ENCODE measurements around the gene UPP1. TPM values are rescaled to one million over a fixed set of nuclear protein-coding genes. Genes with fewer than 3 reads are reported as not detected.

Gene UPP1
- total and polyA plus RNA-seq, 2 of the 13 experiments (the other 11 are each of a cell fraction or from before 2014, with no cell fraction given) = 5.7 to 9.8 TPM

GRCh38 chr7:48148311-48148710 lies 59.2 kb downstream of the UPP1 start:
- no peaks in the 10 kb centered on the region for H3K27me3 ChIP-seq (ENCODE audit: control insufficient read depth in 1 of 2, insufficient read depth in 2 of 2, low read length in 2 of 2)
- peaks cover 44% of the 10 kb centered on the region for H3K4me1 ChIP-seq (ENCODE audit: insufficient read depth, low read length)
- 97% methylated on average over 2 of the region's 2 CpGs for WGBS (ENCODE audit: low lambda C conversion rate)
- in situ Hi-C loops (cut with HindIII; ENCODE audit: extremely low pct_ligation_motif_present, low pct_unique_long_range_greater_than_20kb) = no loop called here
- no peak overlapping the region for H3K4me3 ChIP-seq (replicated peaks in 1 of 3; ENCODE audit: insufficient read depth in 1 of 3, low read depth in 2 of 3, low read length in 3 of 3)
- no peak for ATAC-seq
- no peak overlapping the region for H2AFZ ChIP-seq (ENCODE audit: low read length)
- TF ChIP-seq PITX1 (CRISPR knock-in tag; IDR thresholded peaks at IDR 0.05) = no peak
- TF ChIP-seq KLF15 (CRISPR knock-in tag; IDR thresholded peaks at IDR 0.05; ENCODE audit: borderline replicate concordance) = no peak
- no peak for TF ChIP-seq HMG20A (CRISPR knock-in tag; IDR thresholded peaks at IDR 0.05; ENCODE audit: borderline replicate concordance)
- TF ChIP-seq MED8 (CRISPR knock-in tag; IDR thresholded peaks at IDR 0.05; ENCODE audit: insufficient replicate concordance) = no peak
- TF ChIP-seq TFAP4 (IDR thresholded peaks at IDR 0.05; ENCODE audit: borderline replicate concordance, low read depth) = no peak
- TF ChIP-seq ZNF44 (CRISPR knock-in tag; IDR thresholded peaks at IDR 0.05) = no peak
- no peak for TF ChIP-seq ZNF451 (CRISPR knock-in tag; IDR thresholded peaks at IDR 0.05)
- TF ChIP-seq CHD2 (IDR thresholded peaks at IDR 0.05; ENCODE audit: low read depth, low read length) = no peak
- TF ChIP-seq RXRB (CRISPR knock-in tag; IDR thresholded peaks at IDR 0.05; ENCODE audit: borderline replicate concordance) = no peak
- TF ChIP-seq DMTF1 (CRISPR knock-in tag; IDR thresholded peaks at IDR 0.05) = no peak
- no peak for TF ChIP-seq ZNF563 (CRISPR knock-in tag; IDR thresholded peaks at IDR 0.05)
- no peak for TF ChIP-seq MAFK (conservative IDR thresholded peaks at IDR 0.05 in 1 of 2, IDR thresholded peaks at IDR 0.05 in 1 of 2; ENCODE audit: low read length in 2 of 2)
- TF ChIP-seq ZKSCAN8 (CRISPR knock-in tag; IDR thresholded peaks at IDR 0.05; ENCODE audit: borderline replicate concordance) = no peak
- no peak for TF ChIP-seq NRL (CRISPR knock-in tag; IDR thresholded peaks at IDR 0.05; ENCODE audit: borderline replicate concordance)
- no peak for TF ChIP-seq ATM (IDR thresholded peaks at IDR 0.05; ENCODE audit: borderline replicate concordance)
- TF ChIP-seq ZMYM2 (CRISPR knock-in tag; IDR thresholded peaks at IDR 0.05) = no peak
- no peak for TF ChIP-seq TCF7L2 (IDR thresholded peaks at IDR 0.05; ENCODE audit: low read depth, low read length)
- no peak for TF ChIP-seq KLF6 (CRISPR knock-in tag; IDR thresholded peaks at IDR 0.05)
- TF ChIP-seq NR2F6 (IDR thresholded peaks at IDR 0.05) = no peak
- no peak for TF ChIP-seq NR2F6 (CRISPR knock-in tag; IDR thresholded peaks at IDR 0.05)
- H3K9ac ChIP-seq (ENCODE audit: insufficient read depth, low read depth, low read length) = no peak overlapping the region
- DNase-seq (ENCODE audit: low spot score) = no peak
- intact Hi-C loops (cut with micrococcal nuclease; ENCODE audit: unreplicated experiment) = no loop called here
- BruUV-seq (replicated peaks) = no TSS peak
- ChIA-PET CTCF (ENCODE audit: low intra/inter-chr PET ratio, low total read pairs) (no interaction called here), POLR2A (interaction anchor here (1.4 kb wide), 1 partner anchor 9 kb away, joined by 5 read pairs; no protein-coding TSS in a partner anchor)
- no peaks in the 10 kb centered on the region for H3K36me3 ChIP-seq (replicated peaks in 1 of 2; ENCODE audit: control insufficient read depth in 1 of 2, insufficient read depth in 2 of 2, low read length in 2 of 2)
- no peaks in the 10 kb centered on the region for H3K9me3 ChIP-seq (ENCODE audit: low read length)
- H3K79me2 ChIP-seq (ENCODE audit: insufficient read depth, low read length) = no peaks in the 10 kb centered on the region
- H3K4me2 ChIP-seq (ENCODE audit: low read depth, low read length) = no peak overlapping the region
- H3K27ac ChIP-seq (ENCODE audit: extremely low read length, insufficient read depth, low read length) = no peak overlapping the region
- no peak for FAIRE-seq
- H4K20me1 ChIP-seq (ENCODE audit: insufficient read depth, low read length) = no peaks in the 10 kb centered on the region

Measured in HepG2 (cell line).